Liver (tissue), 9 donors: ENCODE data around the gene ZNF24. TPM values are rescaled to one million over a fixed set of nuclear protein-coding genes. Genes with fewer than 3 reads are reported as not detected.

Experiments
- DNase-seq: peaks from one replicate; pipeline ENCODE4 v3.0.0-alpha.2; 2017; ENCODE audit warnings: low spot score
- H3K27ac ChIP-seq, 2 donors: one replicate each; pipeline ENCODE4 v1.7.0; 2013; ENCODE audit warnings: inconsistent platforms in 2 of 2, low read length in 2 of 2, control low read depth in 1 of 2, low read depth in 1 of 2, mild to moderate bottlenecking in 1 of 2
- H3K27me3 ChIP-seq, 4 donors: one replicate each; pipeline versions ENCODE4 v1.6.1 to v1.7.0; 2013; ENCODE audit warnings: low read length in 3 of 4, inconsistent platforms in 1 of 4, mild to moderate bottlenecking in 1 of 4, moderate library complexity in 1 of 4; ENCODE audit not compliant: control insufficient read depth in 4 of 4, insufficient read depth in 4 of 4
- H3K36me3 ChIP-seq, 4 donors: one replicate each; pipeline versions ENCODE4 v1.6.1 to v1.7.0; 2013; ENCODE audit warnings: low read length in 3 of 4, mild to moderate bottlenecking in 3 of 4, low read depth in 1 of 4, moderate library complexity in 1 of 4; ENCODE audit not compliant: control insufficient read depth in 4 of 4, insufficient read depth in 3 of 4
- H3K4me1 ChIP-seq, 4 donors: one replicate each; pipeline versions ENCODE4 v1.6.1 to v1.7.0; 2013; ENCODE audit warnings: low read length in 3 of 4, mild to moderate bottlenecking in 3 of 4, moderate library complexity in 1 of 4; ENCODE audit not compliant: control insufficient read depth in 4 of 4, insufficient read depth in 4 of 4
- H3K4me3 ChIP-seq, 3 donors: one replicate each; pipeline versions ENCODE4 v1.6.1 to v1.7.0; 2013; ENCODE audit warnings: low read length in 3 of 3, control low read depth in 1 of 3, low read depth in 1 of 3, mild to moderate bottlenecking in 1 of 3
- H3K9ac ChIP-seq, 2 donors: one replicate each; pipeline ENCODE4 v1.7.0; 2013; ENCODE audit warnings: low read length in 2 of 2, mild to moderate bottlenecking in 2 of 2, moderate library complexity in 2 of 2, control low read depth in 1 of 2, low read depth in 1 of 2
- H3K9me3 ChIP-seq, 4 donors: one replicate each; pipeline versions ENCODE4 v1.6.1 to v1.7.0; 2013; ENCODE audit warnings: low read length in 3 of 4; ENCODE audit not compliant: control insufficient read depth in 4 of 4
- EGR1 ChIP-seq, 2 donors: IDR thresholded peaks; 2 replicates each; pipeline ENCODE4 v1.6.1; 2016 to 2018; ENCODE audit warnings: antibody characterized with exemption in 2 of 2, low read depth in 2 of 2
- FOXA1 ChIP-seq: IDR thresholded peaks from 2 replicates; pipeline ENCODE4 v1.6.1; 2016; ENCODE audit warnings: antibody characterized with exemption
- HNF4G ChIP-seq: IDR thresholded peaks from 2 replicates; pipeline ENCODE4 v1.6.1; 2016; ENCODE audit warnings: antibody characterized with exemption
- JUND ChIP-seq, 2 donors: IDR thresholded peaks; 2 replicates each; pipeline ENCODE4 v1.6.1; 2016; ENCODE audit warnings: antibody characterized with exemption in 2 of 2
- NR2F2 ChIP-seq: IDR thresholded peaks from 2 replicates; pipeline ENCODE4 v1.6.1; 2016; ENCODE audit warnings: antibody characterized with exemption
- RAD21 ChIP-seq, 2 donors: IDR thresholded peaks; 2 replicates each; pipeline ENCODE4 v1.6.1; 2016; ENCODE audit warnings: antibody characterized with exemption in 2 of 2, mild to moderate bottlenecking in 2 of 2
- RXRA ChIP-seq, 2 donors: IDR thresholded peaks; 2 replicates each; pipeline ENCODE4 v1.6.1; 2017 to 2018; ENCODE audit warnings: antibody characterized with exemption in 2 of 2, mild to moderate bottlenecking in 1 of 2
- SP1 ChIP-seq: IDR thresholded peaks from 2 replicates; pipeline ENCODE4 v1.6.1; 2018; ENCODE audit warnings: antibody characterized with exemption, mild to moderate bottlenecking
- TAF1 ChIP-seq: conservative IDR thresholded peaks from 2 replicates; pipeline ENCODE4 v1.6.1; 2016; ENCODE audit warnings: antibody characterized with exemption, mild to moderate bottlenecking
- YY1 ChIP-seq: IDR thresholded peaks from 2 replicates; pipeline ENCODE4 v1.6.1; 2016; ENCODE audit warnings: antibody characterized with exemption, mild to moderate bottlenecking
- WGBS: extraction: QIAGEN DNeasy Blood & Tissue Kit; methylation state at CpG from one replicate; pipeline ENCODE4 v1.1.7; 2013; 5-methylcytosine and 5-hydroxymethylcytosine counted together
- polyA plus RNA-seq, 2 donors: library from polyadenylated mRNA; stranded (reverse) in 1 of 2; unstranded in 1 of 2; fragments of 200-250 nt in 1 of 2; fragments of >200 nt in 1 of 2; fragmentation: Nextera tagmentation in 1 of 2; extraction: Ambion mirVana in 1 of 2; gene quantifications; one replicate each; pipeline versions ENCODE4 v1.2.1 to v1.2.3, GENCODE V29; 2013 to 2015
- total RNA-seq, 2 donors: library from RNA; depleted of rRNA; stranded (reverse); fragments of >200 nt; gene quantifications; one replicate each; pipeline ENCODE4 v1.2.3, GENCODE V29; 2014
- TF ChIP-seq, protein P1 (sequence below): fragments of 150-350 bp; IDR thresholded peaks from 2 replicates; pipeline ENCODE4 v1.5.1; 2017; ENCODE audit warnings: improper control_type of control experiment, low read depth, low read length; ENCODE audit not compliant: missing input control
- TF ChIP-seq, protein P2 (sequence below): IDR thresholded peaks from 2 replicates; pipeline ENCODE4 v1.6.1; 2016; ENCODE audit warnings: antibody characterized with exemption, mild to moderate bottlenecking
- TF ChIP-seq, protein P3 (sequence below): IDR thresholded peaks from 2 replicates; pipeline ENCODE4 v1.6.1; 2016; ENCODE audit warnings: antibody characterized with exemption
- donor health status: healthy.
- donor health status: healthy.
- donor health status: healthy.
- donor health status: healthy.
- donor health status: healthy.

Gene ZNF24
- total and polyA plus RNA-seq, 4 donors: 9.1 to 30.3 (median 28.9) TPM

DNA sequence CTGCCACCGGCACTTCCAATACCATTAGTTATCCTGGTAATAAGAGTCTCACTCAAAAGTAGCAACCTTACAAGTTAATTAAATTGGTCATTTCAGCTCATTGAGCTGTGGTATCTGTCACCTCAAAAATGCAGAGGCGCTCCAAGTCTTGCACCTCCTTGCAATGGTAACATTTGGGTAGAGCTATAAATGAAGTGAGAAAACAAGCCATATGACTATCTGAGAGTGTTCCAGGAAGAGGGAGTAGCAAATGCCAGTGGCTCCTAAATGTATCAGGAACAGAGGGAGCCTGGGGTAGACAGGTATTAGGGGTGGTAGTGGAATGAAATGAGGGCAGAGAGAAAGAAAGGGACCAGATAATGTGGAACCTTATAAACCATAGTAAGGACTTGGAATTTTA is 48.2 kb downstream of the ZNF24 start:
- Histone ChIP-seq H3K36me3 (peaks cover 7 to 21% (median 17%) of the 10 kb centered on the region in 4 donors), H3K4me1 (peaks cover 4 to 5% (median 4%) of the 10 kb centered on the region in 4 donors), H3K27ac (no peak overlapping the region), H3K27me3 (no peaks in the 10 kb centered on the region), H3K4me3 (no peak overlapping the region), H3K9ac (no peak overlapping the region), H3K9me3 (peaks cover 6 to 9% (median 8%) of the 10 kb centered on the region in 4 donors)
- no peak for TF ChIP-seq FOXA1
- TF ChIP-seq RAD21 (IDR thresholded peaks at IDR 0.05): no peak
- no peak for TF ChIP-seq EGR1 (IDR thresholded peaks at IDR 0.05; ENCODE audit: low read depth in 2 of 2)
- TF ChIP-seq, protein P1, sequence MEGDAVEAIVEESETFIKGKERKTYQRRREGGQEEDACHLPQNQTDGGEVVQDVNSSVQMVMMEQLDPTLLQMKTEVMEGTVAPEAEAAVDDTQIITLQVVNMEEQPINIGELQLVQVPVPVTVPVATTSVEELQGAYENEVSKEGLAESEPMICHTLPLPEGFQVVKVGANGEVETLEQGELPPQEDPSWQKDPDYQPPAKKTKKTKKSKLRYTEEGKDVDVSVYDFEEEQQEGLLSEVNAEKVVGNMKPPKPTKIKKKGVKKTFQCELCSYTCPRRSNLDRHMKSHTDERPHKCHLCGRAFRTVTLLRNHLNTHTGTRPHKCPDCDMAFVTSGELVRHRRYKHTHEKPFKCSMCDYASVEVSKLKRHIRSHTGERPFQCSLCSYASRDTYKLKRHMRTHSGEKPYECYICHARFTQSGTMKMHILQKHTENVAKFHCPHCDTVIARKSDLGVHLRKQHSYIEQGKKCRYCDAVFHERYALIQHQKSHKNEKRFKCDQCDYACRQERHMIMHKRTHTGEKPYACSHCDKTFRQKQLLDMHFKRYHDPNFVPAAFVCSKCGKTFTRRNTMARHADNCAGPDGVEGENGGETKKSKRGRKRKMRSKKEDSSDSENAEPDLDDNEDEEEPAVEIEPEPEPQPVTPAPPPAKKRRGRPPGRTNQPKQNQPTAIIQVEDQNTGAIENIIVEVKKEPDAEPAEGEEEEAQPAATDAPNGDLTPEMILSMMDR: no peak
- TF ChIP-seq, protein P2, sequence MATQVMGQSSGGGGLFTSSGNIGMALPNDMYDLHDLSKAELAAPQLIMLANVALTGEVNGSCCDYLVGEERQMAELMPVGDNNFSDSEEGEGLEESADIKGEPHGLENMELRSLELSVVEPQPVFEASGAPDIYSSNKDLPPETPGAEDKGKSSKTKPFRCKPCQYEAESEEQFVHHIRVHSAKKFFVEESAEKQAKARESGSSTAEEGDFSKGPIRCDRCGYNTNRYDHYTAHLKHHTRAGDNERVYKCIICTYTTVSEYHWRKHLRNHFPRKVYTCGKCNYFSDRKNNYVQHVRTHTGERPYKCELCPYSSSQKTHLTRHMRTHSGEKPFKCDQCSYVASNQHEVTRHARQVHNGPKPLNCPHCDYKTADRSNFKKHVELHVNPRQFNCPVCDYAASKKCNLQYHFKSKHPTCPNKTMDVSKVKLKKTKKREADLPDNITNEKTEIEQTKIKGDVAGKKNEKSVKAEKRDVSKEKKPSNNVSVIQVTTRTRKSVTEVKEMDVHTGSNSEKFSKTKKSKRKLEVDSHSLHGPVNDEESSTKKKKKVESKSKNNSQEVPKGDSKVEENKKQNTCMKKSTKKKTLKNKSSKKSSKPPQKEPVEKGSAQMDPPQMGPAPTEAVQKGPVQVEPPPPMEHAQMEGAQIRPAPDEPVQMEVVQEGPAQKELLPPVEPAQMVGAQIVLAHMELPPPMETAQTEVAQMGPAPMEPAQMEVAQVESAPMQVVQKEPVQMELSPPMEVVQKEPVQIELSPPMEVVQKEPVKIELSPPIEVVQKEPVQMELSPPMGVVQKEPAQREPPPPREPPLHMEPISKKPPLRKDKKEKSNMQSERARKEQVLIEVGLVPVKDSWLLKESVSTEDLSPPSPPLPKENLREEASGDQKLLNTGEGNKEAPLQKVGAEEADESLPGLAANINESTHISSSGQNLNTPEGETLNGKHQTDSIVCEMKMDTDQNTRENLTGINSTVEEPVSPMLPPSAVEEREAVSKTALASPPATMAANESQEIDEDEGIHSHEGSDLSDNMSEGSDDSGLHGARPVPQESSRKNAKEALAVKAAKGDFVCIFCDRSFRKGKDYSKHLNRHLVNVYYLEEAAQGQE: no peak
- no peak for TF ChIP-seq SP1
- DNase-seq: no peak
- 97% methylated on average over 2 of the region's 2 CpGs for WGBS

DNA sequence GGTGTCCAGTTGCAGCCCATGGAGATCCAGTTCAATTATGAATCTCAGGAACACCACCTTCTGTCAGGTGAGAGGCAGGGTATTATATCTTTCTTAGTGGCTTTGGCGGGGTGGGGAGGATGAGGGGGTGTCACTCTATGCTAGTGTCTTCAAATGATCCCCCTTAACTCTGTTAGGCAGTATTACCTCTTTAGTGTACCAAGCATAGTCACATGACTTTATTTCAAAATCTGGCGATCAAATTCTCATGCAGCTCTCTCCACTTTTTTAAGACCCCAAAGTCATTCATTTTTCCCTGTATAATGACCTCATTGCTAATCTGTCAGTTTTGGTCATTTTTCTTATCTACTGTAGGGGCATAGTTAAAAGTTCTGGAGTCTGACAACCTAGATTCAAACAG is 53.1 kb downstream of the ZNF24 start:
- peaks cover 2 to 14% (median 8%) of the 10 kb centered on the region in 4 donors for H3K36me3 ChIP-seq
- no peak for DNase-seq
- H3K27me3 ChIP-seq: no peaks in the 10 kb centered on the region
- peak overlapping the region; percentile 53 to 83 (median 71) for H3K4me3 ChIP-seq
- H3K9me3 ChIP-seq: peaks cover 0 to 3% (median under 1%) of the 10 kb centered on the region in 4 donors
- peaks cover 5 to 19% (median 10%) of the 10 kb centered on the region in 4 donors for H3K4me1 ChIP-seq
- TF ChIP-seq TAF1: no peak
- no peak for TF ChIP-seq HNF4G
- TF ChIP-seq, protein P3, sequence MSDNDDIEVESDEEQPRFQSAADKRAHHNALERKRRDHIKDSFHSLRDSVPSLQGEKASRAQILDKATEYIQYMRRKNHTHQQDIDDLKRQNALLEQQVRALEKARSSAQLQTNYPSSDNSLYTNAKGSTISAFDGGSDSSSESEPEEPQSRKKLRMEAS: no peak
- TF ChIP-seq YY1: no peak
- H3K27ac ChIP-seq: no peak overlapping the region
- 86% methylated on average over 2 of the region's 2 CpGs for WGBS
- H3K9ac ChIP-seq: peak overlapping the region in 1 of 2 donors; percentile 87

DNA sequence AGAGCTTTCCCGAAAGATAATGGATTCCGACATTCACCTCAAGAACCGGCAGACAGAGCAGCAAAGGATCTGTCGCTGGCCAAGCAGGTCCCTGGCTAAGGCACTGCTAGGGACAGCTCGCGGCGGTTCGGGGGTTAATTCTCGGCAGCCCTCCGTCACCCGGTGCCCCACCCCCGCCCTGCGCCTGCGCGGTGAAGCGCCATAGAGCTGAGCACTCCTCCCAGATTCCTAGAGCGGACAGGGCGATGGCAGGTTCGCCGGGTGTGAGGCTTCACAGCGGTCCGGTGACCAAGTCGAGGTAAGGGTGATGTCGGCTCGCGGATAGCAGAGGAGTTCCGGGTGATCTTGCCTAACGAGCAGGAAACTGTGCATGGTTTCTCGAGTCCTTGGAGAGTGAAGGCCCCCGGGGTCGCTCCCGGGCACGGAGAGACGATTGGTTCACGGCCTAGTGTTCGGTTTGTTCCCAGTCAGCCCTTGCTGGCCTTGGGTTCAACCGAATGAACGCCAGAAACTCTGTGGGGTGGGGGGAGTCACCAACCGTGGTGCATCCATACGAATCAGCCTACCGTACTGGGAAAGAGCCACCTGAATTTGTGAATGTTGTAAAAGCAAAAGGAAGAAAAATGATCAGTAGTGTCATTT is 54.0 kb downstream of the ZNF24 start, which contains the start of gene ZSCAN30:
Gene ZSCAN30 (minus strand): TSS at position 136 of the 642 bp plus-strand sequence. CDS start 25,877 bp downstream, outside the sequence.
- Histone ChIP-seq H3K4me1 (peaks cover 5 to 19% (median 10%) of the 10 kb centered on the region in 4 donors), H3K36me3 (peaks cover 2 to 8% (median 4%) of the 10 kb centered on the region in 4 donors), H3K4me3 (peak within 1 kb of the TSS; percentile 53 to 83 (median 71)), H3K27ac (peak within 1 kb of the TSS; percentile 65 to 87), H3K27me3 (no peaks in the 10 kb centered on the region), H3K9me3 (no peaks in the 10 kb centered on the region), H3K9ac (peak within 1 kb of the TSS; percentile 92 to 94)
- DNase-seq: peak; percentile 98
- under 1% methylated on average over 41 of the region's 41 CpGs for WGBS
- TF ChIP-seq FOXA1: peak; percentile 43
- TF ChIP-seq JUND (IDR thresholded peaks at IDR 0.05): peak; percentile 59 to 65
- TF ChIP-seq YY1: peak; percentile 90
- TF ChIP-seq, protein P3: peak; percentile 84
- no peak for TF ChIP-seq HNF4G
- TF ChIP-seq EGR1 (IDR thresholded peaks at IDR 0.05; ENCODE audit: low read depth in 2 of 2): peak; percentile 49 to 76
- peak; percentile 74 for TF ChIP-seq NR2F2
- TF ChIP-seq, protein P2: peak; percentile 71
- TF ChIP-seq RXRA (IDR thresholded peaks at IDR 0.05): peak; percentile 67 to 76
- TF ChIP-seq, protein P1: no peak
